ENCODE data around the gene ADGRB3.
"Not testable (repeated sequence)": the region's sequence is repeated elsewhere in the genome, so short reads cannot be mapped to it uniquely, and the experiment has no call there.

ADGRB3 gene

DNA sequence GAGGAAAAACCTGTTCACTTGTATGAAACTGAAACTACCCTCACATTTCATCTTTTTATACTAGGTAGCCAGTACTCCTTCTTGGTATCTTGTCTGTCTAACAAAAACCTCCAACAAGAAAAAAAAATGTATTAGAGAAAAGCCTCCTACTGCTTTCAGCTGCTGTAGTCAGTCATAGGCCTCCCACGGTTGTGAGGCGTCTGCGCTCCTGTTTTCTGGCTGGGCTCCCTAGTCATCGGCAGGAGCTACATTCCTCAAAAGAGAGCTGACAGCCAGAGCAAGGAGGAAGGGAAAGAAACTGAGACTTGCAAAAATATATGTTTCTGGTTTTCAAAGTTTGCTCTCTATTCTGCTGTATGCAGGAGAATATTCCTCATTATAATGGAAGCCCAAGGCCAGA is 644.7 kb downstream of the ADGRB3 start:
- Histone ChIP-seq H3K9me3 (no peaks in the 10 kb centered on the region), H3K4me3 (no peak overlapping the region), H3K27me3 (no peaks in the 10 kb centered on the region), H4K20me1 (no peaks in the 10 kb centered on the region), H3K9ac (no peak overlapping the region), H3K4me2 (no peak overlapping the region), H3K27ac (no peak overlapping the region), H3K4me1 (no peaks in the 10 kb centered on the region), H3K36me3 (no peaks in the 10 kb centered on the region)
- no peak for TF ChIP-seq Cebpa-rat (IDR thresholded peaks at IDR 0.05)

DNA sequence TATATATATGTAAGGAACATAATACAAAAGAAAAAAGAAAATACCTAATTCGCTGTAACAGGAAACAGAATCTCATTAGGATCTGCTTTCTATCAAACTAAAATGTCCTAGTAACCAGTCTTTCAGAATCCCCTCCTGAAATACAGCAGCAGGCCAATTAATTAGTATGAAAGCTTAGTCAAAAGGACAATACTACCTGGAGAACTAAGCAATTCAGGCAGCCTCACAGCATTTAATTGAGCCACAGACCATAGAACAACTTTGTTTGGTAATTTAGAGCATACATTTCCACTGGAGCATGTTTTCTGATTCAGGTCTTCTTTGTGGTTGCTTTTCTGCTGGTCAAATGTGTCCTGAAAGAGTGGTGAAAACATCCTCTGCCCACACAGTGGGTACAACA is 645.8 kb downstream of the ADGRB3 start:
- Histone ChIP-seq H3K27me3 (no peaks in the 10 kb centered on the region), H3K4me1 (no peaks in the 10 kb centered on the region)

DNA sequence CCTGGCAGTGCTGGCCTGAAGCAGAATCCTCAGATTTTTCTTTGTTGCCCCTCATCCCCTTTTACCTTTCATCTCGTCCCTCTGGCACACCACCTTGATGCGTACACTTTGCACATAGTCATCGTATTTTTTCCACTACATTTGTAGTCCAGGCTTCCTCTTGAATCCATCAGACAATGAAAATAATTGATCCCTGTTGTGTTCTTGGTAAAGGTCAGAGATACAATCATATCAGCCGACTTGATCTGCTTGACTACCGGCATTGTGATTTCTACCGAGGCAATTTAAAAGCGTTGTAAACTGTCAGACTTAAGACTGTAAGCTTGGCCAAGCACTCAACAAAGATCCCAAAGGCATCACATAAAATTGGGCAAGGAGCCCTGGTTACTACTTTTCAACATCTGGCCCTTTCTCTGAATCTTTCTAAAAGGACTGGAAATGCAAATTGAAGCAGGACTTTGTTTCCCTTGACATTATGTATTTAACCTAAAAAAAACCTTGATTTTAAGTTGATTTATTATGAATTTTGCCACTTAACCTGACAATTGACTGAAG is 649.2 kb downstream of the ADGRB3 start:
- Histone ChIP-seq H3K27me3 (no peaks in the 10 kb centered on the region), H3K4me1 (no peaks in the 10 kb centered on the region), H3K4me2 (no peak overlapping the region), H3K27ac (no peak overlapping the region), H3K9me3 (no peaks in the 10 kb centered on the region), H3K4me3 (no peak overlapping the region), H3K36me3 (no peaks in the 10 kb centered on the region), H4K20me1 (no peaks in the 10 kb centered on the region), H3K9ac (no peak overlapping the region)
- TF ChIP-seq Cebpa-rat (IDR thresholded peaks at IDR 0.05), result no peak

More for the DNA sequence above, 645.8 kb downstream of the ADGRB3 start:
- Histone ChIP-seq H4K20me1 (no peaks in the 10 kb centered on the region), H3K4me3 (no peak overlapping the region), H3K36me3 (no peaks in the 10 kb centered on the region), H3K27ac (no peak overlapping the region), H3K4me2 (no peak overlapping the region), H3K9me3 (no peaks in the 10 kb centered on the region), H3K9ac (no peak overlapping the region)
- no peak for TF ChIP-seq Cebpa-rat (IDR thresholded peaks at IDR 0.05)

DNA sequence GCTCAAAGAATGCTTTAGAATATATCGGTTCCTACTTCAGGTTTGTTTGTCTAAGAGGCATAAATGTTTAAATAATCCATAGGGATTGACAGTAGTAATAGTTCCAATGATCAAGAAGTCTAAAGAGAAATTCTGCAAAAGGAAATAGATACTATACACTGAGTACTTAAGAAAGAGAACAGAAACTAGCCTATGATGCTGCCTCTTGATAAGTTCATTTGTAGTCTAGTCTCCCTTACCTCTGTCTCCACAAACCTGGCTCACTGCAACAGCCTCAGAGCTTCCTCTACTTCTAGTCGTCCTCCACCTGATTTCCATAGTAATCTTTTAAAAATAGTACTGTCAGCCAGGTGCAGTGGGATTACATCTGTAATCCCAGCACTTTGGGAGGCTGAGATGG is 650.0 kb downstream of the ADGRB3 start:
- Histone ChIP-seq H3K27me3 (no peaks in the 10 kb centered on the region), H3K4me2 (no peak overlapping the region), H3K27ac (no peak overlapping the region), H3K9ac (no peak overlapping the region), H3K4me1 (peaks cover 5% of the 10 kb centered on the region), H3K9me3 (no peaks in the 10 kb centered on the region), H4K20me1 (no peaks in the 10 kb centered on the region), H3K36me3 (no peaks in the 10 kb centered on the region), H3K4me3 (no peak overlapping the region)
- TF ChIP-seq Cebpa-rat (IDR thresholded peaks at IDR 0.05), result no peak

DNA sequence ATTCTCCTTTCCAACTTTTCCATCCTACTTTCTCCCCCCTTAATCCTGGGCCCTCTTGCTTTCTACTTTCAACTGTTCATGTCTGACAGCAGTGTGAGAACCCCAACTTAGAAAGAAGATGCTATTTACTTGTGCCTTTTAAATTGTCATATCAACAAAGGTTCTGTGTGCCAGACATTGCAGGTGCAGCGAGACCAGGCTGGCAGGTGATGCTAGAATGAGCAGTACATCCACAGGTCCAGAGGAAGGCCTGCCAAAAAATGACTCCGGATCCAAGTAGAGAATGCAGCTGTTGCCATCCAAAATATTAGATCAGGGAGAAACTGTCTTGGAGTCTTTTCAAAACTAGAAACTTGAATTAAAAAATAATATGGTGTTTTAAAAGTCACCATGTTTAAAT is 651.2 kb downstream of the ADGRB3 start:
- no peaks in the 10 kb centered on the region for H3K36me3 ChIP-seq
- H3K9me3 ChIP-seq, result no peaks in the 10 kb centered on the region
- TF ChIP-seq Cebpa-rat (IDR thresholded peaks at IDR 0.05), result no peak

DNA sequence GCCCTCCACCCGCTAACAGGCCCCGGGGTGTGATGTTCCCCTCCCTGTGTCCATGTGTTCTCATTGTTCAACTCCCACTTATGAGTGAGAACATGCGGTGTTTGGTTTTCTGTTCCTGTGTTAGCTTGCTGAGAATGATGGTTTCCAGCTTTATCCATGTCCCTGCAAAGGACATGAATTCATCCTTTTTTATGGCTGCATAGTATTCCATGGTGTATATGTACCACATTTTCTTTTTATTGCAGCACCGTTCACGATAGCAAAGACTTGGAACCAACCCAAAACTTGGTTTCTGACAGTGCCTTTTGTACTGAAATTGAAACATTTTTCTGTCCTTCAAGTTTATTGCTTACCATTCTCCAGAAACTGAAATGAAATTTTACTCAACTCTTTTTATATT is 653.1 kb downstream of the ADGRB3 start:
- H3K27ac ChIP-seq, H4K20me1 ChIP-seq, H3K4me2 ChIP-seq, H3K9ac ChIP-seq, H3K27me3 ChIP-seq, H3K4me3 ChIP-seq, H3K36me3 ChIP-seq, H3K9me3 ChIP-seq: not testable (repeated sequence)
- peaks cover 11% of the 10 kb centered on the region for H3K4me1 ChIP-seq

More for the DNA sequence above, 651.2 kb downstream of the ADGRB3 start:
- Histone ChIP-seq H3K9ac (no peak overlapping the region), H3K4me3 (no peak overlapping the region), H3K27ac (no peak overlapping the region), H3K4me1 (peaks cover 11% of the 10 kb centered on the region), H4K20me1 (no peaks in the 10 kb centered on the region), H3K27me3 (no peaks in the 10 kb centered on the region), H3K4me2 (no peak overlapping the region)

DNA sequence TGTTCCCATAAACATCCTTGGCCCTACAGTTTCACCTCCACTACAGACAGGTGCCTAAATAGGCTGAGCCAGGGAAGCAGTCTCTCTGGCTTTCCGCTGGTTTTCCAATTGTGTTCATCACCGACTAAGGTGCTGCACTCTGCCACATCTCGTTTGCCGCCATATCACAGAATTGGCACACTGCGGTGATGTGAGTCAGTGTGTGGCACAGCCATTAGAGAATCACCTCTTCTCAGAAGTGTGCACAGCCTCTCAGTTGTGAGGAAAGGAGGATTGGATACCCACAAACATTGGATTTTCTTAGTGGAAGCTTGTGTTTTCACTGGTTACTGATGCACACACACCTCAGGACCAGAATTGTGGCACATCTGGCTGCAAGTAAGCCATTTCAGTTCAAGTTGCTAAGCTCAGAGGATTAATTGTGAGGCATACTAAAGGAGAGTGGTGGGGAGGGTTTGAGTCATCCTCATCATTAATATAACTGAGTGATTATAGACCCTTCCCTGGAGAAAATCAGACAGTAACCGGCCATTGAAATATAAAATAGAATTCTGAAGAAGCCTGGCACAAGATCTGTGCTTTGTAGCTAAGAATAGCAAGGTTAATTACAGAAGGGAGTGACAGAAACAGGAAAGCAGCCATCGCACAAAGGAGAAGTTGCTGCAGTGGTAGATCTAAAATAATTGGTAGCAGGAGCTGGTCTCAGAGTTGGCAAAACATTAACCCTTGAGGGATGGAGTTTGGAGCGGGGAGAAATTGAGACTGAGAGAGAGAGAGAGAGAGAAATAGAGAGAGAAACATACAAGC is 654.8 kb downstream of the ADGRB3 start:
- Histone ChIP-seq H3K4me2 (peak overlapping the region; percentile 41), H3K4me1 (peaks cover 11% of the 10 kb centered on the region), H3K36me3 (no peaks in the 10 kb centered on the region), H3K9ac (no peak overlapping the region), H3K27me3 (no peaks in the 10 kb centered on the region), H3K9me3 (no peaks in the 10 kb centered on the region), H4K20me1 (no peaks in the 10 kb centered on the region), H3K4me3 (no peak overlapping the region), H3K27ac (no peak overlapping the region)
- no peak for TF ChIP-seq Cebpa-rat (IDR thresholded peaks at IDR 0.05)

DNA sequence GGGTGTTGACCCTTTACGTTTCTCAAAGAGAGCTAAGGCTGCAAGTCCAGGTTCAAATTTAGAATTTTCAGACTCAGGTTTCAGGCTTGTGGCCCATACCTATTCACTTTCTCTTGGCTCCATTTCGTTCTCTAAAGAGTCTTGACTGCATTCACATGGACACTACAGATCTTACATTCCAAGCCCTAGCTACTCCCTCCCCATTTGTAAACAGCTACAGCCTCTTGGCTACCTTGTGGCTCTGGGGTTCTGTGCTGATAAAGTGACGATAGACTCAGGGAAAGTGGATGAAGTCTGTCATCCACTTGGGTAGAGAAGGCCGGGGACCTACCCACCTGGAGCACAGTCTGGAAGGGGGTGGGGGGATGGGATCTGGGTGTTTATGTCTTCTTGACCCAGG is 658.4 kb downstream of the ADGRB3 start:
- no peaks in the 10 kb centered on the region for H3K27me3 ChIP-seq
- no peaks in the 10 kb centered on the region for H3K36me3 ChIP-seq
- H3K27ac ChIP-seq, result no peak overlapping the region
- no peak for TF ChIP-seq Cebpa-rat (IDR thresholded peaks at IDR 0.05)
- no peak overlapping the region for H3K4me3 ChIP-seq
- no peak overlapping the region for H3K9ac ChIP-seq
- H3K9me3 ChIP-seq, result no peaks in the 10 kb centered on the region
- peaks cover 11% of the 10 kb centered on the region for H3K4me1 ChIP-seq
- no peaks in the 10 kb centered on the region for H4K20me1 ChIP-seq
- H3K4me2 ChIP-seq, result no peak overlapping the region

DNA sequence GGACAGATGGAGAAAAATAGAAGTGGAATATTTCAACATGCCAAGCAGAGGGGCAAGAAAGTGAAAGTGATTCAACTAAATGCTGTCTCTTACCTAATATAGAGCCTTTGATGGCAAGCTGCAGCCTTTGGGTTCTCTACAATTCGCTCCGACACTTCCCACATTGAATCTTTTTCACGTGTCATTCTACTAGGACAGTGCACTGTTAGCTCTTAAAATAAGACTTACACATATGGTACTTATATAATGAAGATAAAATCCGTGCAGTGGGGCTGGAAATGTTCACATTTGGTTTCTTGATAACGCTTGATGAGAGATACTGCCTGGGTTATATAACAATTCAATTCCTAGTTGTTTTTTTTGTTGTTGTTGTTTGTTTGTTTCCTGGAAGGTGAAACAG is 659.3 kb downstream of the ADGRB3 start:
- no peak overlapping the region for H3K9ac ChIP-seq
- H3K9me3 ChIP-seq, result no peaks in the 10 kb centered on the region
- no peak overlapping the region for H3K27ac ChIP-seq
- H4K20me1 ChIP-seq, result no peaks in the 10 kb centered on the region
- no peaks in the 10 kb centered on the region for H3K27me3 ChIP-seq
- H3K4me2 ChIP-seq, result no peak overlapping the region
- no peak for TF ChIP-seq Cebpa-rat (IDR thresholded peaks at IDR 0.05)
- peaks cover 11% of the 10 kb centered on the region for H3K4me1 ChIP-seq
- no peak overlapping the region for H3K4me3 ChIP-seq
- no peaks in the 10 kb centered on the region for H3K36me3 ChIP-seq

DNA sequence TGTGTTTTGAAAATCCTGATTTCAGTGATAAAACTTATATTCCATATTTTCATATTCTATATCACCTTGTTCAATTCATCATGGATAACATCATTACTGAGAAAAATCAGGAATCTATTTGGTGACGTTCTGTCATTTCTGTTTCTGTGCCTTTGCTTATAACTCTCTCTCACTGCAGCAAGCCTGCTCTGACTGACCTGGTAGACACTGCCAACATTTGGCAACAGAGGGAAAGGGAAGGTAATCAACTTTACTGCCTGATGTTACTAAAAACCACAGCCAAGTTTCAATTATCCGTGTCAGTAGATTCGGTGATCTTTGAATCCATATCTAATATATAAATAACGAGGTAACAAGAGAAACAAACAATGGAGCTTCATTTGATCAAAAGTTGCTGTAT is 659.8 kb downstream of the ADGRB3 start:
- Histone ChIP-seq H3K9ac (no peak overlapping the region), H3K27me3 (no peaks in the 10 kb centered on the region), H3K9me3 (no peaks in the 10 kb centered on the region), H3K4me2 (no peak overlapping the region), H4K20me1 (no peaks in the 10 kb centered on the region), H3K4me3 (no peak overlapping the region), H3K36me3 (no peaks in the 10 kb centered on the region), H3K27ac (no peak overlapping the region), H3K4me1 (peaks cover 8% of the 10 kb centered on the region)
- TF ChIP-seq Cebpa-rat (IDR thresholded peaks at IDR 0.05), result no peak

Data from BLaER1 (cell line).